Measurements from ENCODE around the gene SLC22A8.

DNA sequence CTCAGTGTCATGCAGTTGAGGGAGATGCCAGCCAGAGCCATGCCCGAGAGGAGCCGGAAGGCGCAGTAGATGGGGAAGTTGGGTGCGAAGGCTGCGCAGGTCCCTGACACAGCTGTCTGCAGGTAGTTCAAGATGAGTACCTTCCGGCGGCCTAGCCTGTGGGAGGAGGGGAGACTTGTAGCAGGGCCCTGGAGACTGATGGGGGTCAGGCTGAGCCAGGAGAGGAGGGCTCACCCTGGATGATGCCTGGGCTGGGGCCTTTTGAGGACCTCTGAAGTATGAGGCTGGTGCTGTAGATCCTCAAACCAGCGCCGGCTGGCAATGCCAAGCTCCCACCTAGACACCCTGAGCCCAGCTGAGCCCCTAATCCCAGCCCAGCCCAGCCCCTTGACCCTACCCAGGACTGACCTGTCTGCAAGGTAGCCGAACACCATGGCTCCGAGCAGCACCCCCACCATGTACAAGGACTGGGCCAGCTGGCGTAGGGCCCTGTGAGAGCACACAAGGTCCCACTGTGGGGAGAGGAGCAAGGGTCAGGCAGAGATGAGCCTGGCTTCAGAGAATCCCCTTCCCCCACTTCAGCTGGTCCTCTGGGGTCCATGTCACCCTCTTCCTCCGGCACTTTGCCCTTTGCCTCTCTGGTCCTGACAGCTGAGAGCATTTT, 32.0 kb downstream of the SLC22A8 start:
- TF ChIP-seq EP300 (IDR thresholded peaks at IDR 0.05), result no peak
- TF ChIP-seq, protein P1, sequence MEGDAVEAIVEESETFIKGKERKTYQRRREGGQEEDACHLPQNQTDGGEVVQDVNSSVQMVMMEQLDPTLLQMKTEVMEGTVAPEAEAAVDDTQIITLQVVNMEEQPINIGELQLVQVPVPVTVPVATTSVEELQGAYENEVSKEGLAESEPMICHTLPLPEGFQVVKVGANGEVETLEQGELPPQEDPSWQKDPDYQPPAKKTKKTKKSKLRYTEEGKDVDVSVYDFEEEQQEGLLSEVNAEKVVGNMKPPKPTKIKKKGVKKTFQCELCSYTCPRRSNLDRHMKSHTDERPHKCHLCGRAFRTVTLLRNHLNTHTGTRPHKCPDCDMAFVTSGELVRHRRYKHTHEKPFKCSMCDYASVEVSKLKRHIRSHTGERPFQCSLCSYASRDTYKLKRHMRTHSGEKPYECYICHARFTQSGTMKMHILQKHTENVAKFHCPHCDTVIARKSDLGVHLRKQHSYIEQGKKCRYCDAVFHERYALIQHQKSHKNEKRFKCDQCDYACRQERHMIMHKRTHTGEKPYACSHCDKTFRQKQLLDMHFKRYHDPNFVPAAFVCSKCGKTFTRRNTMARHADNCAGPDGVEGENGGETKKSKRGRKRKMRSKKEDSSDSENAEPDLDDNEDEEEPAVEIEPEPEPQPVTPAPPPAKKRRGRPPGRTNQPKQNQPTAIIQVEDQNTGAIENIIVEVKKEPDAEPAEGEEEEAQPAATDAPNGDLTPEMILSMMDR (IDR thresholded peaks at IDR 0.05), result no peak
- TF ChIP-seq POLR2A (IDR thresholded peaks at IDR 0.05), result no peak

All from tibial nerve (tissue), 4 donors.